ENCODE data around the gene MACROD2. TPM values are rescaled to one million over a fixed set of nuclear protein-coding genes. Genes with fewer than 3 reads are reported as not detected.

MACROD2 gene
- total RNA-seq, 1 experiment from 2014 or later, result 3.1 TPM

GRCh38 chr20:15642109-15642508 lies 1646.8 kb downstream of the MACROD2 start:
- H3K9me3 Mint-ChIP-seq (ENCODE audit: unreplicated experiment), result no peaks in the 10 kb centered on the region
- POLR2A ChIA-PET, result interaction anchor here (0.6 kb wide), 1 partner anchor 20 kb away, joined by 3 read pairs; no protein-coding TSS in a partner anchor
- no peak overlapping the region for H3K27ac Mint-ChIP-seq (ENCODE audit: low read depth, unreplicated experiment)
- no peak for DNase-seq (ENCODE audit: unreplicated experiment)
- H3K36me3 Mint-ChIP-seq (ENCODE audit: insufficient read depth, unreplicated experiment), result no peaks in the 10 kb centered on the region
- CTCF ChIA-PET, result interaction anchor here (1.7 kb wide), 1 partner anchor 128 kb away, joined by 4 read pairs; no protein-coding TSS in a partner anchor
- no peak for TF ChIP-seq CTCF (IDR thresholded peaks at IDR 0.05; ENCODE audit: unreplicated experiment)
- no peak overlapping the region for H3K4me3 Mint-ChIP-seq (ENCODE audit: unreplicated experiment)
- no peaks in the 10 kb centered on the region for H3K27me3 Mint-ChIP-seq (ENCODE audit: insufficient read depth, unreplicated experiment)
- no peaks in the 10 kb centered on the region for H3K4me1 Mint-ChIP-seq (ENCODE audit: insufficient read depth, unreplicated experiment)
- intact Hi-C loops (cut with micrococcal nuclease), result no loop called here
- BruUV-seq (replicated peaks), result no TSS peak

GRCh38 chr20:15642676-15643075 lies 1647.4 kb downstream of the MACROD2 start:
- CTCF ChIA-PET, result interaction anchor here (0.6 to 1.7 kb wide), 4 partner anchors 15 to 1083 kb away, joined by 3 to 4 read pairs (median 4); no protein-coding TSS in a partner anchor
- POLR2A ChIA-PET, result no interaction called here
- Mint-ChIP-seq H3K27ac (ENCODE audit: low read depth, unreplicated experiment) (no peak overlapping the region), H3K9me3 (ENCODE audit: unreplicated experiment) (no peaks in the 10 kb centered on the region), H3K27me3 (ENCODE audit: insufficient read depth, unreplicated experiment) (no peaks in the 10 kb centered on the region), H3K4me3 (ENCODE audit: unreplicated experiment) (no peak overlapping the region), H3K4me1 (ENCODE audit: insufficient read depth, unreplicated experiment) (no peaks in the 10 kb centered on the region), H3K36me3 (ENCODE audit: insufficient read depth, unreplicated experiment) (no peaks in the 10 kb centered on the region)
- BruUV-seq (replicated peaks), result no TSS peak
- intact Hi-C loops (cut with micrococcal nuclease), result loop anchor here (1.0 kb wide), 1 partner anchor 288 kb away; no protein-coding TSS in a partner anchor
- TF ChIP-seq CTCF (IDR thresholded peaks at IDR 0.05; ENCODE audit: unreplicated experiment), result no peak
- DNase-seq (ENCODE audit: unreplicated experiment), result no peak

- H3K27me3 Mint-ChIP-seq (ENCODE audit: insufficient read depth, unreplicated experiment), result no peaks in the 10 kb centered on the region
- intact Hi-C loops (cut with micrococcal nuclease), result loop anchor here (1.0 kb wide), 1 partner anchor 287 kb away; no protein-coding TSS in a partner anchor
- TF ChIP-seq CTCF (IDR thresholded peaks at IDR 0.05; ENCODE audit: unreplicated experiment), result peak; percentile 38
- ChIA-PET POLR2A (no interaction called here), CTCF (interaction anchor here (0.6 to 3.3 kb wide), 11 partner anchors 10 to 1232 kb away, joined by 3 to 19 read pairs (median 3); no protein-coding TSS in a partner anchor)
- H3K36me3 Mint-ChIP-seq (ENCODE audit: insufficient read depth, unreplicated experiment), result no peaks in the 10 kb centered on the region
- H3K4me1 Mint-ChIP-seq (ENCODE audit: insufficient read depth, unreplicated experiment), result no peaks in the 10 kb centered on the region
- no peak overlapping the region for H3K4me3 Mint-ChIP-seq (ENCODE audit: unreplicated experiment)
- no peak overlapping the region for H3K27ac Mint-ChIP-seq (ENCODE audit: low read depth, unreplicated experiment)
- DNase-seq (ENCODE audit: unreplicated experiment), result peak; percentile 33
- no peaks in the 10 kb centered on the region for H3K9me3 Mint-ChIP-seq (ENCODE audit: unreplicated experiment)
- BruUV-seq (replicated peaks), result no TSS peak
Measured at GRCh38 chr20:15643713-15644112, 1648.4 kb downstream of the MACROD2 start.

GRCh38 chr20:15645816-15646215 lies 1650.5 kb downstream of the MACROD2 start:
- no peaks in the 10 kb centered on the region for H3K4me1 Mint-ChIP-seq (ENCODE audit: insufficient read depth, unreplicated experiment)
- ChIA-PET POLR2A (no interaction called here), CTCF (interaction anchor here (1.3 to 3.3 kb wide), 4 partner anchors 8 to 283 kb away, joined by 3 to 19 read pairs (median 4); no protein-coding TSS in a partner anchor)
- H3K27ac Mint-ChIP-seq (ENCODE audit: low read depth, unreplicated experiment), result no peak overlapping the region
- no peak for DNase-seq (ENCODE audit: unreplicated experiment)
- H3K4me3 Mint-ChIP-seq (ENCODE audit: unreplicated experiment), result no peak overlapping the region
- intact Hi-C loops (cut with micrococcal nuclease), result no loop called here
- no TSS peak for BruUV-seq (replicated peaks)
- no peaks in the 10 kb centered on the region for H3K27me3 Mint-ChIP-seq (ENCODE audit: insufficient read depth, unreplicated experiment)
- TF ChIP-seq CTCF (IDR thresholded peaks at IDR 0.05; ENCODE audit: unreplicated experiment), result no peak
- H3K36me3 Mint-ChIP-seq (ENCODE audit: insufficient read depth, unreplicated experiment), result no peaks in the 10 kb centered on the region
- H3K9me3 Mint-ChIP-seq (ENCODE audit: unreplicated experiment), result no peaks in the 10 kb centered on the region

Data from MCF 10A (cell line).